Measurements from ENCODE around the gene PDE5A.

- TF ChIP-seq ZBTB11 (tag by site-specific recombination; conservative IDR thresholded peaks at IDR 0.05; ENCODE audit: low read depth) (no peak), CTCF (tag by site-specific recombination; IDR thresholded peaks at IDR 0.05) (no peak), ZBTB7A (tag by site-specific recombination; IDR thresholded peaks at IDR 0.05; ENCODE audit: low read depth) (no peak), ZFHX2 (tag by site-specific recombination; conservative IDR thresholded peaks at IDR 0.05) (no peak), ZFP3 (tag by site-specific recombination; IDR thresholded peaks at IDR 0.05; ENCODE audit: low read depth) (no peak)
These were observed 88.4 kb downstream of the PDE5A start for GRCh38 chr4:119540249-119540648.

Measured in HEK293 (cell line).